CD4-positive, alpha-beta memory T cell (primary cell): ENCODE measurements around the gene SLC66A2. TPM values are rescaled to one million over a fixed set of nuclear protein-coding genes. Genes with fewer than 3 reads are reported as not detected.

ENCODE experiments used
- CTCF ChIA-PET: fragments of 350-600 bp; sonication (Branson Sonifier 250); formaldehyde crosslinking; loops from one replicate; lab custom pipeline; 2021; ENCODE audit warnings: inconsistent platforms; ENCODE audit not compliant: partially characterized antibody; lab: Charles Lee
- POLR2A ChIA-PET: fragments of 350-600 bp; sonication (Branson Sonifier 250); formaldehyde crosslinking; loops from one replicate; lab custom pipeline; 2021; ENCODE audit not compliant: partially characterized antibody; lab: Charles Lee
- DNase-seq, 5 donors: peaks; one replicate each; pipeline versions ENCODE4 v3.0.0 to v3.0.0-alpha.2; 2020 to 2022; ENCODE audit warnings: mixed read lengths in 1 of 5
- H3K27ac ChIP-seq: one replicate; pipeline ENCODE4 v1.7.0; 2013; ENCODE audit warnings: low read depth, low read length
- H3K27me3 ChIP-seq: 2 replicates; pipeline ENCODE4 v1.7.0; 2013; ENCODE audit warnings: mild to moderate bottlenecking, low read length, moderate library complexity; ENCODE audit not compliant: insufficient read depth
- H3K36me3 ChIP-seq: 2 replicates; pipeline ENCODE4 v1.7.0; 2013; ENCODE audit warnings: mild to moderate bottlenecking, low read length, moderate library complexity; ENCODE audit not compliant: insufficient read depth
- H3K4me1 ChIP-seq: 2 replicates; pipeline ENCODE4 v1.7.0; 2013; ENCODE audit warnings: mild to moderate bottlenecking, low read length, moderate library complexity; ENCODE audit not compliant: insufficient read depth
- H3K4me3 ChIP-seq, 2 donors: one replicate each; pipeline ENCODE4 v1.7.0; 2013; ENCODE audit warnings: low read length in 2 of 2, mild to moderate bottlenecking in 1 of 2
- H3K9me3 ChIP-seq, 2 donors: one replicate each; pipeline ENCODE4 v1.7.0; 2013; ENCODE audit warnings: low read length in 2 of 2, control low read depth in 1 of 2; ENCODE audit not compliant: control insufficient read depth in 1 of 2
- H3K27ac Mint-ChIP-seq, 7 donors: one replicate each; pipeline ENCODE4 v1.8.0; 2020 to 2021; ENCODE audit warnings: mixed read lengths in 7 of 7, mild to moderate bottlenecking in 6 of 7, inconsistent platforms in 3 of 7, moderate library complexity in 3 of 7
- H3K27me3 Mint-ChIP-seq, 2 donors: one replicate each; pipeline ENCODE4 v1.8.0; 2020 to 2021; ENCODE audit warnings: mixed read lengths in 2 of 2
- H3K36me3 Mint-ChIP-seq, 2 donors: one replicate each; pipeline ENCODE4 v1.8.0; 2020 to 2021; ENCODE audit warnings: mixed read lengths in 2 of 2, inconsistent platforms in 1 of 2, mild to moderate bottlenecking in 1 of 2
- H3K4me1 Mint-ChIP-seq, 4 donors: one replicate each; pipeline ENCODE4 v1.8.0; 2020 to 2021; ENCODE audit warnings: mixed read lengths in 4 of 4, mild to moderate bottlenecking in 1 of 4
- H3K4me3 Mint-ChIP-seq, 8 donors: one replicate each; pipeline ENCODE4 v1.8.0; 2020 to 2021; ENCODE audit warnings: mixed read lengths in 8 of 8, mild to moderate bottlenecking in 7 of 8, moderate library complexity in 6 of 8, inconsistent platforms in 3 of 8
- H3K9me3 Mint-ChIP-seq, 8 donors: one replicate each; pipeline ENCODE4 v1.8.0; 2020 to 2021; ENCODE audit warnings: mixed read lengths in 8 of 8, mild to moderate bottlenecking in 5 of 8, inconsistent platforms in 3 of 8, moderate library complexity in 1 of 8
- intact Hi-C: fragments of 100-400 bp; cut with micrococcal nuclease; formaldehyde crosslinking; loops from one replicate; pipeline ENCODE4 v1.15.1; 2023
- polyA plus RNA-seq, 2 donors: library from polyadenylated mRNA; unstranded; fragments of 300-500 nt; fragmentation: Illumina TruSeq; gene quantifications; one replicate each; pipeline ENCODE4 v1.2.3, GENCODE V29; 2021
- total RNA-seq, 2 experiments: library from RNA; stranded (reverse); gene quantifications; one replicate each; pipeline ENCODE4 v1.2.3, GENCODE V29; 2021

Gene SLC66A2
- total and polyA plus RNA-seq, 4 experiments from 2014 or later = 15.7 to 26.4 (median 23.6) TPM

DNA sequence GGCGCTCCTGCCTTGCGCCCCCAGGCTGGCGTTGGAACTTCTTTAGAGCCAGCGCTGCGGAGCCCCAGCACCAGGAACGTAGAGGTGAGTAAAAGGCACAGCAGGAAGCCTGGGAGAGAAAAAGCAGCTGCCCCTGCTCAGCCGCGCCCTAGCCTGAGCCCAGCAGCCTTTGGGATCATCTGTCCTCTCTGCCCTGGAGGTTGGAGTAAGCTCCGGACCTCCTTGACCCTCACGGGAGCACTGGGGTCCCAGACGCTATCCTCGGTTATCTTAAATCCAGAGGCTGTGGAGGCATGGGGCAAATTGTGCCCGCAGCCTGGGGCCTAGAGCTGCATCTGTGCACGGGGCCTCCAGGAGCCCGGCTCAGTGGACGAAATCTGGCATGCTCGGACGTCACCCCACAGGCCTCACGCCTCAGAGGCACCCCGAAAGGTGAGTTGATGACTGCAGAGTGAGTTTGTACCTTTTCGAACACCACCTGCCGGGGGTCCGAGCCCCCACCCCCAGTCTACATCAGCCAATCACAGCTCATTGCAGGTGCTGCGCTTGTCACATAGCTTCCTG lies 1.6 kb upstream of the SLC66A2 start:
- Histone ChIP-seq H3K4me1 (peaks cover 25% of the 10 kb centered on the region), H3K9me3 (no peaks in the 10 kb centered on the region), H3K27me3 (no peaks in the 10 kb centered on the region), H3K36me3 (no peaks in the 10 kb centered on the region), H3K4me3 (no peak overlapping the region), H3K27ac (no peak overlapping the region)
- Mint-ChIP-seq H3K36me3 (peaks cover 0 to 6% of the 10 kb centered on the region in 2 donors), H3K27ac (peak overlapping the region in 2 of 7 donors; percentile 21 to 47), H3K9me3 (no peaks in the 10 kb centered on the region), H3K4me1 (peaks cover 8 to 26% (median 21%) of the 10 kb centered on the region in 4 donors), H3K27me3 (no peaks in the 10 kb centered on the region), H3K4me3 (peak overlapping the region in 5 of 8 donors; percentile 5 to 52 (median 39))
- POLR2A ChIA-PET = no interaction called here
- intact Hi-C loops = no loop called here
- CTCF ChIA-PET = no interaction called here
- no peak for DNase-seq

DNA sequence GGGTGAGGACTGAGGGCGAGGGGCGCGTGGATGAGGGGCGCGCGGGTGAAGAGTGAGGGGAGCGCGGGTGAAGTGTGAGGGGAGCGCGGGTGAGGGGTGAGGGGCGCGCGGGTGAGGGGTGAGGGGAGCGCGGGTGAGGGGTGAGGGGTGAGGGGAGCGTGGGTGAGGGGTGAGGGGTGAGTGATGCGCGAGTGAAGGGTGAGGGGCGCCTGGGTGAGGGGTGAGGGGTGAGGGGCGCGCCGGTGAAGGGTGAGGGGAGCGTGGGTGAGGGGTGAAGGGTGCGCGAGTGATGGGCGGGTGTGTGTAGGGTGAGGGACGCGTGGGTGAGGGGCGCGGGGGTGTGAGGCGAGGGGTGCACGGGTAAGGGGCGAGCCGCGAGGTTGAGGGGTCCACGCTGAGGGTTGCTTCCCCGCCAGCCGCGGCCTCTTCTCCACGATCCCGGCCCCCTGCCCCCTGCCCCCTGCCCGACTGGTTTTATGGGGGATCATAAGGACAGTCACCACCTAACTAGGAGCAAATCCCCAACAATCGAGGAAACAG lies 1.1 kb upstream of the SLC66A2 start:
- Histone ChIP-seq H3K36me3 (no peaks in the 10 kb centered on the region), H3K4me3 (peak overlapping the region in 1 of 2 donors; percentile 69), H3K4me1 (peaks cover 29% of the 10 kb centered on the region), H3K27me3 (no peaks in the 10 kb centered on the region), H3K9me3 (no peaks in the 10 kb centered on the region), H3K27ac (peak overlapping the region; percentile 64)
- ChIA-PET CTCF (no interaction called here), POLR2A (interaction anchor here (0.9 to 3.0 kb wide), 6 partner anchors 12 to 273 kb away, joined by 3 to 19 read pairs (median 8); partner anchors contain the start of genes ADNP2, CTDP1, HSBP1L1 and RBFA)
- Mint-ChIP-seq H3K4me1 (peaks cover 8 to 31% (median 22%) of the 10 kb centered on the region in 4 donors), H3K36me3 (peaks cover 0 to 6% of the 10 kb centered on the region in 2 donors), H3K9me3 (no peaks in the 10 kb centered on the region), H3K27ac (no peak overlapping the region), H3K27me3 (no peaks in the 10 kb centered on the region), H3K4me3 (peak overlapping the region in 6 of 8 donors; percentile 7 to 66 (median 50))
- intact Hi-C loops = no loop called here
- DNase-seq = no peak

DNA sequence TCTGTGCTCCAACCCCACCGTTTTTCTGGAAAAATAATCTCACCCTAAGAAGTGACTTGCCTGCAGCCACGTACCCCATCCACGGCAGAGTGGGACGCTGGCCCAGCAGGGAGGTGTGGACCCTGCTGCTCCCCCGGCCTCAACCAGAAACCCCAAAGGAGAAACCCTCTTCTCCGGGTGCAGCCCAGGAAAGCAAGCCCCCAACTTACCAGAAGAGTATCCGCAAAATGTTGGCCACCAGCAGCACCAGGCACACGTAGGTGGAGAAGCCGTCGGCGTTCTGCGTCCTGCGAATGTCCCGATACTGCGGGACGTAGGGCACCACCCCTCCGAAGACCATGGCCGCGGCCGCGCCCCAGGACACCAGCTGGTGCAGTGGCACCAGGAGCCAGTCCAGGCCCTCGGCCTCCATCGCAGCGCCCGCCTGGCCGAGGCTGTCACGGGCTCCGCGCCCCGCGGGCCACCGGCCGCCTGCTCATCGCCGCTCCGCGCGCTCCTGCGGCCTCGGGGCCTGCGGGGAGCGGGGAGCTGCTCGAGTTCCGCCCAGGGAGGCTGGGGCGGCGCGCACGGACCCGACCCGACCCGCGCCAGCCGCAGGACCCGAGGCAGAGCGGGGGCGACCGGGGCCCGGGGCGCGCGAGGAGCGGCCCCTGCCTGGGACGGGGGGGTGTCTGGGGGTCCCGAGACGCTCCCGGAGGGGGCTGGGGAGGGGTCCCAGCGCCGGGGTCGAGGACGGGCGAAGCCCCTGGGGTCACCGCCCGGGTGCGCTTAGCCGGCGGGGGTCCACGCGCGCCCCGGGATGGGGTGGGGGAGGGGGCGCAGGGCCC lies 725 bp downstream of the SLC66A2 start:
- intact Hi-C loops = loop anchor here (1.0 kb wide), 3 partner anchors 14 to 84 kb away; partner anchors contain the start of genes HSBP1L1, RBFA and TXNL4A

DNA sequence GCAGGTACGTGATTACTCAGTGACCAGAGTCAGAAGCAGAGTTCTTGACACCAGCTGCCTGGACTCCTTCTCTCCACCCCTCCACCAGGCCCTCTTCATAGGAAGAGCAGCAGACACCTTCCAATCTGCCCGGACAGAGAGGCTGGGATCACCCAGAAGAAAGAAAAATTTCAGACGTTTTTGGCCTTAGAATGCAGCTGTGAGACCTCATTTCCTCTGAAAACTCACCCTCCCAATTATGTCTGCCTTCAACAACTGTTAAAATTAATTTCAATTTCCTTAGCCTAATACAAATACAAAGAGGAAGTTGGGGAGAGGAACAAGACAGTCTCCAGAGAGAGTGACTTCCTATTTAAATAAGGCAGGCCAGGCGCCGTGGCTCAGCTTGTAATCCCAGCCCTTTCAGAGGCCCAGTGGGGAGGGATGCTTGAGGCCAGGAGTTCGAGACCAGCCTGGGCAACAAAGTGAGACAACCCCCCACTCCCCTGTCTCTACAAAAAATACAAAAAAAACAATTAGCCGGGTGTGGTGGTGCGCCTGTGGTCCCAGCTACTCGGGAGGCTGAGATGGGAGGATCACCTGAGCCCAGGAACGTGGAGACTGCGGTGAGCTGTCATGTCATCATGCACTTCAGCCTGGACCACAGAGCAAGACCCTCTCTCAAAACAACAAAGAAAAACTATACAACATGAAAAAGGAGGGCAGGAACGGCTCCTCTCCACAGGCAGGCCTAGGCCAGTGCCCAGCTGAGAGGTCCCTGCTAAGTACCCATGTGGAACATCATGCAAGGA lies 1.6 kb downstream of the SLC66A2 start:
- H3K27me3 Mint-ChIP-seq = no peaks in the 10 kb centered on the region
- peak overlapping the region; percentile 71 to 92 (median 87) for H3K27ac Mint-ChIP-seq
- Histone ChIP-seq H3K9me3 (no peaks in the 10 kb centered on the region), H3K4me3 (peak overlapping the region; percentile 29 to 50), H3K27ac (peak overlapping the region; percentile 64), H3K27me3 (no peaks in the 10 kb centered on the region), H3K4me1 (peaks cover 35% of the 10 kb centered on the region), H3K36me3 (no peaks in the 10 kb centered on the region)
- ChIA-PET CTCF (no interaction called here), POLR2A (interaction anchor here (2.5 to 3.0 kb wide), 2 partner anchors 38 to 84 kb away, joined by 17 to 19 read pairs; partner anchors contain the start of genes RBFA and TXNL4A)
- DNase-seq = no peak
- peaks cover 13 to 53% (median 28%) of the 10 kb centered on the region in 4 donors for H3K4me1 Mint-ChIP-seq
- H3K9me3 Mint-ChIP-seq = no peaks in the 10 kb centered on the region
- intact Hi-C loops = no loop called here
- peaks cover 0 to 6% of the 10 kb centered on the region in 2 donors for H3K36me3 Mint-ChIP-seq
- H3K4me3 Mint-ChIP-seq = peak overlapping the region; percentile 86 to 94 (median 88)

More for the DNA sequence above, 725 bp downstream of the SLC66A2 start:
- CTCF ChIA-PET = no interaction called here
- peaks cover 29% of the 10 kb centered on the region for H3K4me1 ChIP-seq
- peak overlapping the region; percentile 36 to 50 for H3K4me3 ChIP-seq
- Mint-ChIP-seq H3K27ac (peak overlapping the region; percentile 71 to 92 (median 87)), H3K4me3 (peak overlapping the region; percentile 86 to 94 (median 88)), H3K4me1 (peaks cover 10 to 45% (median 26%) of the 10 kb centered on the region in 4 donors), H3K27me3 (no peaks in the 10 kb centered on the region), H3K36me3 (peaks cover 0 to 6% of the 10 kb centered on the region in 2 donors), H3K9me3 (no peaks in the 10 kb centered on the region)
- H3K27me3 ChIP-seq = no peaks in the 10 kb centered on the region
- DNase-seq = peak in 3 of 5 donors; percentile 26 to 31 (median 29)
- H3K36me3 ChIP-seq = no peaks in the 10 kb centered on the region
- H3K27ac ChIP-seq = peak overlapping the region; percentile 64
- H3K9me3 ChIP-seq = no peaks in the 10 kb centered on the region
- POLR2A ChIA-PET = interaction anchor here (1.0 to 3.0 kb wide), 7 partner anchors 13 to 272 kb away, joined by 3 to 19 read pairs (median 7); partner anchors contain the start of genes CTDP1, HSBP1L1, RBFA and TXNL4A

DNA sequence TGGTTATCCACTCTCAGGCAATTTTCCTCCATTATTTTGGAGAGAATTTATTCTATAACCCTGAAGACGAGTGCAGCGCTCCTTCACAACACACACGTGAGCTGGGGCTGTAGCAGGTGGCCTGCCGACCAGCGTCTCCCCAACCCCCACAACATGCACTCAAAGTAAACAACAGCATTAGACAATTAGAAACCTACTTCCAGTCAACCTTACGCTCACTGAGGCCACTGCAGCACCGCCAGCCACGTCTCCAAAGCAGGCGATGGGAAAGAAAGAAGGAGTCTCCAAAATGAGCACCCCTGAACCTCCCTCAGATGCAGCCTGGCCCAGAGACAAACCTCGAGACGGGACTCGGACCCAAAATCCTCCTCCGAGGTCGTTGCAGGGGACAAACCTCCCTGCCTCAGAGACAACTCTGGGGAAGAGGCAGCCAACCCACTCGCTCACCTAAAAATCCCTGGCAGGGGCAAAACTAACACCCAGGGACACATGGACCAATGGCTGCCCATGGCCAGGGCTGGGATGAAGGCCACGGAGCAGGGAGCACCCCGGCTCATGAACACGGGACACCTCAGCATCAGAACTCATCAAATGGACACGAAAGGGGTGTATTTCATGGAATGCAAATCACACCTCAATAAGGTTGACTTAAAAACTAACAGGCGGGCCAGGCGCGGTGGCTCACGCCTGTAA lies 2.6 kb downstream of the SLC66A2 start:
- Mint-ChIP-seq H3K9me3 (no peaks in the 10 kb centered on the region), H3K27ac (peak overlapping the region in 2 of 7 donors; percentile 60 to 85), H3K36me3 (peaks cover 0 to 10% of the 10 kb centered on the region in 2 donors), H3K4me3 (peak overlapping the region in 7 of 8 donors; percentile 34 to 94 (median 49)), H3K4me1 (peaks cover 15 to 64% (median 36%) of the 10 kb centered on the region in 4 donors), H3K27me3 (no peaks in the 10 kb centered on the region)
- H3K9me3 ChIP-seq = no peaks in the 10 kb centered on the region
- ChIA-PET CTCF (no interaction called here), POLR2A (no interaction called here)
- intact Hi-C loops = no loop called here
- no peak overlapping the region for H3K27ac ChIP-seq
- peaks cover 46% of the 10 kb centered on the region for H3K4me1 ChIP-seq
- no peaks in the 10 kb centered on the region for H3K27me3 ChIP-seq
- H3K36me3 ChIP-seq = no peaks in the 10 kb centered on the region
- DNase-seq = no peak
- no peak overlapping the region for H3K4me3 ChIP-seq

DNA sequence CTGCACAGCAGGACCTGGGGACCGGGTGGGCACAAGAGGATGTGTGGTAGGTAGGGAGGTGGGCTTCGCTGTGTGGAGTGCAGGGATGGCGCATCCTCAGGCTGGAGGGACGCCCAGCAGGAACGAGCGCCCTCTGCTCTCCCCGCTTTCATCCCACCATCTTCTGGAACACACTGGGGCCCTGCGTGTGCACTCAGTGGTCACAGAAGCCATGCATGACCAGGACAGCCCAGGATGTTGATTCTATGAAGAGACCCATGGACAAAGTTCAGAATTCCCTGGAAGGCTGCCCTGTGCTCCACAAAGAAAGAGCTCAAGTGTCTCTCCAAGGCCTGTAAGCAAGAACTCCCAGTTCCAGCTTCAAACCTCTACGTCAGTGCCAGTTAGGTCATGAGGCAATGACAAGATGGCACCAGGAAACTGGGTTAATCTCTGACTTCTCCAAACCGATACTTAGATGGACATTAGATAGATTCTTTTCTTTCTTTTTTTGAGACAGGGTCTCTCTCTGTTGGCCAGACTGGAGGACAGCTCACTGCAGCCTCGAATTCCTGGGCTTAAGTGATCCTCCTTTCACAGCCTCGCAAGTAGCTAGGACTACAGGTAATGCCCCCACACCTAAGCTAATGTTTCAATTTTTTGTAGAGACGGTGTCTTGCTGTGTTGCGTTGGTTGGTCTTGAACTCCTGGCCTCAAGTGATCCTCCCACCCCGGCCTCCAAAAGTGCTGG lies 3.4 kb downstream of the SLC66A2 start:
- Mint-ChIP-seq H3K27me3 (no peaks in the 10 kb centered on the region), H3K4me3 (peak overlapping the region in 4 of 8 donors; percentile 26 to 94 (median 62)), H3K4me1 (peaks cover 15 to 66% (median 36%) of the 10 kb centered on the region in 4 donors), H3K27ac (peak overlapping the region in 3 of 7 donors; percentile 36 to 85 (median 61)), H3K9me3 (no peaks in the 10 kb centered on the region), H3K36me3 (peaks cover under 1 to 10% of the 10 kb centered on the region in 2 donors)
- ChIA-PET CTCF (no interaction called here), POLR2A (no interaction called here)
- Histone ChIP-seq H3K27me3 (no peaks in the 10 kb centered on the region), H3K4me3 (no peak overlapping the region), H3K27ac (no peak overlapping the region), H3K36me3 (no peaks in the 10 kb centered on the region), H3K4me1 (peaks cover 47% of the 10 kb centered on the region), H3K9me3 (no peaks in the 10 kb centered on the region)
- no peak for DNase-seq
- intact Hi-C loops = no loop called here
